ENCODE results near the gene NFATC2. TPM values are rescaled to one million over a fixed set of nuclear protein-coding genes. Genes with fewer than 3 reads are reported as not detected.

Gene NFATC2
- total and polyA plus RNA-seq, 8 donors = 5.3 to 12.3 (median 8.5) TPM

GRCh38 chr20:51422514-51423289, 119.8 kb downstream of the NFATC2 start:
- Histone ChIP-seq H3K27me3 (no peaks in the 10 kb centered on the region), H3K36me3 (no peaks in the 10 kb centered on the region), H3K4me3 (no peak overlapping the region), H3K27ac (no peak overlapping the region), H3K9me3 (no peaks in the 10 kb centered on the region), H3K4me1 (no peaks in the 10 kb centered on the region)
- TF ChIP-seq CTCF (IDR thresholded peaks at IDR 0.05) = no peak
- no peak for DNase-seq
- intact Hi-C loops (cut with DNase I) = no loop called here
- no peak for ATAC-seq

- DNase-seq (no peak), ATAC-seq (no peak)
- no peak overlapping the region for H3K4me3 ChIP-seq
- no peaks in the 10 kb centered on the region for H3K27me3 ChIP-seq
- no peak for TF ChIP-seq CTCF (IDR thresholded peaks at IDR 0.05)
- H3K4me1 ChIP-seq = peaks cover 0 to 4% of the 10 kb centered on the region in 2 donors
- H3K9me3 ChIP-seq = no peaks in the 10 kb centered on the region
- H3K27ac ChIP-seq = no peak overlapping the region
- no peaks in the 10 kb centered on the region for H3K36me3 ChIP-seq
- intact Hi-C loops (cut with DNase I) = no loop called here
Measured at GRCh38 chr20:51420805-51421204, 121.7 kb downstream of the NFATC2 start.

- Histone ChIP-seq H3K27ac (no peak overlapping the region), H3K4me1 (peaks cover 0 to 4% of the 10 kb centered on the region in 2 donors), H3K36me3 (no peaks in the 10 kb centered on the region), H3K27me3 (no peaks in the 10 kb centered on the region), H3K9me3 (no peaks in the 10 kb centered on the region), H3K4me3 (no peak overlapping the region)
- DNase-seq (no peak), ATAC-seq (no peak)
- intact Hi-C loops (cut with DNase I) = no loop called here
- no peak for TF ChIP-seq CTCF (IDR thresholded peaks at IDR 0.05)
Measured at GRCh38 chr20:51420111-51420510, 122.4 kb downstream of the NFATC2 start.

- DNase-seq (no peak), ATAC-seq (no peak)
- H3K4me3 ChIP-seq = no peak overlapping the region
- no peaks in the 10 kb centered on the region for H3K36me3 ChIP-seq
- H3K27ac ChIP-seq = no peak overlapping the region
- no peak for TF ChIP-seq CTCF (IDR thresholded peaks at IDR 0.05)
- intact Hi-C loops (cut with DNase I) = no loop called here
- no peaks in the 10 kb centered on the region for H3K27me3 ChIP-seq
- H3K9me3 ChIP-seq = no peaks in the 10 kb centered on the region
- H3K4me1 ChIP-seq = peaks cover 0 to 4% of the 10 kb centered on the region in 2 donors
Measured at GRCh38 chr20:51419646-51420045, 122.9 kb downstream of the NFATC2 start.

GRCh38 chr20:51419231-51419630, 123.3 kb downstream of the NFATC2 start:
- no peak for ATAC-seq
- H3K27ac ChIP-seq = no peak overlapping the region
- no peak for DNase-seq

More at GRCh38 chr20:51419231-51419630, 123.3 kb downstream of the NFATC2 start:
- no peaks in the 10 kb centered on the region for H3K36me3 ChIP-seq
- H3K4me1 ChIP-seq = peaks cover 0 to 4% of the 10 kb centered on the region in 2 donors
- TF ChIP-seq CTCF (IDR thresholded peaks at IDR 0.05) = no peak
- H3K9me3 ChIP-seq = no peaks in the 10 kb centered on the region
- no peaks in the 10 kb centered on the region for H3K27me3 ChIP-seq
- intact Hi-C loops (cut with DNase I) = no loop called here
- H3K4me3 ChIP-seq = no peak overlapping the region

All from left lung (tissue), 10 donors.